WTC11 (cell line): Measurements from ENCODE around the gene TRNAU1AP. TPM values are rescaled to one million over a fixed set of nuclear protein-coding genes. Genes with fewer than 3 reads are reported as not detected.

Experiments
- CREB1 ChIP-seq: sonication (generic); formaldehyde crosslinking; IDR thresholded peaks from 2 replicates; pipeline ENCODE4 v1.8.0; 2023; ENCODE audit warnings: mild to moderate bottlenecking, missing genetic modification reagents
- CREM ChIP-seq: sonication (generic); formaldehyde crosslinking; IDR thresholded peaks from 2 replicates; pipeline ENCODE4 v1.8.1; 2022; ENCODE audit warnings: mild to moderate bottlenecking, missing genetic modification reagents, moderate library complexity
- ETV6 ChIP-seq: sonication (generic); formaldehyde crosslinking; IDR thresholded peaks from 2 replicates; pipeline ENCODE4 v1.8.1; 2022; ENCODE audit warnings: mild to moderate bottlenecking, missing genetic modification reagents
- FOXP1 ChIP-seq: sonication (generic); formaldehyde crosslinking; IDR thresholded peaks from 2 replicates; pipeline ENCODE4 v1.8.0; 2022; ENCODE audit warnings: missing genetic modification reagents, mild to moderate bottlenecking, moderate library complexity, borderline replicate concordance
- MYBL2 ChIP-seq: sonication (generic); formaldehyde crosslinking; IDR thresholded peaks from 2 replicates; pipeline ENCODE4 v1.8.1; 2023; ENCODE audit warnings: mild to moderate bottlenecking, moderate library complexity, missing genetic modification reagents
- NR2C2 ChIP-seq: sonication (generic); formaldehyde crosslinking; IDR thresholded peaks from 2 replicates; pipeline ENCODE4 v1.8.0; 2022; ENCODE audit warnings: mild to moderate bottlenecking, missing genetic modification reagents
- NR3C1 ChIP-seq: sonication (generic); formaldehyde crosslinking; conservative IDR thresholded peaks from 2 replicates; pipeline ENCODE4 v1.8.1; 2023; ENCODE audit warnings: low read depth, mild to moderate bottlenecking, missing genetic modification reagents
- SMAD3 ChIP-seq: sonication (generic); formaldehyde crosslinking; IDR thresholded peaks from 2 replicates; pipeline ENCODE4 v1.8.0; 2022; ENCODE audit warnings: missing genetic modification reagents, mild to moderate bottlenecking, borderline replicate concordance
- SMAD4 ChIP-seq: sonication (generic); formaldehyde crosslinking; IDR thresholded peaks from 2 replicates; pipeline ENCODE4 v1.8.0; 2022; ENCODE audit warnings: mild to moderate bottlenecking, missing genetic modification reagents
- TP53 ChIP-seq: sonication (generic); formaldehyde crosslinking; IDR thresholded peaks from 2 replicates; pipeline ENCODE4 v1.8.1; 2023; ENCODE audit warnings: mild to moderate bottlenecking, missing genetic modification reagents
- ZNF263 ChIP-seq: sonication (generic); formaldehyde crosslinking; IDR thresholded peaks from 2 replicates; pipeline ENCODE4 v1.8.1; 2022; ENCODE audit warnings: low read depth, mild to moderate bottlenecking, moderate library complexity, missing genetic modification reagents
- ZNF396 ChIP-seq: fragments of 250-450 bp; sonication (Bioruptor Pico); IDR thresholded peaks from 2 replicates; pipeline ENCODE4 v1.8.0; 2021; ENCODE audit warnings: mild to moderate bottlenecking, moderate library complexity, borderline replicate concordance
- ZNF423 ChIP-seq: fragments of 250-450 bp; sonication (Bioruptor Pico); IDR thresholded peaks from 2 replicates; pipeline ENCODE4 v2.1.2; 2022; ENCODE audit warnings: mild to moderate bottlenecking, moderate library complexity
- ZNF671 ChIP-seq: fragments of 250-450 bp; sonication (Bioruptor Pico); IDR thresholded peaks from 2 replicates; pipeline ENCODE4 v1.8.0; 2021; ENCODE audit warnings: mild to moderate bottlenecking
- total RNA-seq: library from RNA; stranded (reverse); gene quantifications from 3 replicates; pipeline ENCODE4 v1.2.3, GENCODE V29; 2021
- TF ChIP-seq, protein P1 (sequence below): sonication (generic); formaldehyde crosslinking; IDR thresholded peaks from 2 replicates; pipeline ENCODE4 v1.8.1; 2023; ENCODE audit warnings: mild to moderate bottlenecking, missing genetic modification reagents, moderate library complexity
- TF ChIP-seq, protein P2 (sequence below): fragments of 250-450 bp; sonication (Bioruptor Pico); IDR thresholded peaks from 2 replicates; pipeline ENCODE4 v2.1.2; 2022; ENCODE audit warnings: mild to moderate bottlenecking, moderate library complexity
- TF ChIP-seq, protein P3 (sequence below): sonication (generic); formaldehyde crosslinking; IDR thresholded peaks from 2 replicates; pipeline ENCODE4 v1.8.1; 2022; ENCODE audit warnings: low read depth, missing genetic modification reagents, borderline replicate concordance
- TF ChIP-seq, protein P4 (sequence below): sonication (generic); formaldehyde crosslinking; IDR thresholded peaks from 2 replicates; pipeline ENCODE4 v1.8.1; 2023; ENCODE audit warnings: mild to moderate bottlenecking, missing genetic modification reagents
- TF ChIP-seq, protein P5 (sequence below): fragments of 250-450 bp; sonication (Bioruptor Pico); IDR thresholded peaks from 2 replicates; pipeline ENCODE4 v1.9.0; 2021; ENCODE audit warnings: moderate library complexity, mild to moderate bottlenecking, inconsistent platforms, borderline replicate concordance
- TF ChIP-seq, protein P6 (sequence below): sonication (generic); formaldehyde crosslinking; IDR thresholded peaks from 2 replicates; pipeline ENCODE4 v1.8.0; 2022; ENCODE audit warnings: mild to moderate bottlenecking, missing genetic modification reagents
- TF ChIP-seq, protein P7 (sequence below): sonication (generic); formaldehyde crosslinking; IDR thresholded peaks from 2 replicates; pipeline ENCODE4 v1.8.1; 2023; ENCODE audit warnings: mild to moderate bottlenecking, moderate library complexity, missing genetic modification reagents
- TF ChIP-seq, protein P8 (sequence below): sonication (generic); formaldehyde crosslinking; conservative IDR thresholded peaks from 2 replicates; pipeline ENCODE4 v1.8.1; 2023; ENCODE audit warnings: mild to moderate bottlenecking, low read depth, missing genetic modification reagents, moderate library complexity
- TF ChIP-seq, protein P9 (sequence below): sonication (generic); formaldehyde crosslinking; IDR thresholded peaks from 2 replicates; pipeline ENCODE4 v1.8.1; 2022; ENCODE audit warnings: low read depth, mild to moderate bottlenecking, moderate library complexity, missing genetic modification reagents, borderline replicate concordance

TRNAU1AP gene
- total RNA-seq, 1 experiment from 2014 or later: 30.4 TPM

DNA sequence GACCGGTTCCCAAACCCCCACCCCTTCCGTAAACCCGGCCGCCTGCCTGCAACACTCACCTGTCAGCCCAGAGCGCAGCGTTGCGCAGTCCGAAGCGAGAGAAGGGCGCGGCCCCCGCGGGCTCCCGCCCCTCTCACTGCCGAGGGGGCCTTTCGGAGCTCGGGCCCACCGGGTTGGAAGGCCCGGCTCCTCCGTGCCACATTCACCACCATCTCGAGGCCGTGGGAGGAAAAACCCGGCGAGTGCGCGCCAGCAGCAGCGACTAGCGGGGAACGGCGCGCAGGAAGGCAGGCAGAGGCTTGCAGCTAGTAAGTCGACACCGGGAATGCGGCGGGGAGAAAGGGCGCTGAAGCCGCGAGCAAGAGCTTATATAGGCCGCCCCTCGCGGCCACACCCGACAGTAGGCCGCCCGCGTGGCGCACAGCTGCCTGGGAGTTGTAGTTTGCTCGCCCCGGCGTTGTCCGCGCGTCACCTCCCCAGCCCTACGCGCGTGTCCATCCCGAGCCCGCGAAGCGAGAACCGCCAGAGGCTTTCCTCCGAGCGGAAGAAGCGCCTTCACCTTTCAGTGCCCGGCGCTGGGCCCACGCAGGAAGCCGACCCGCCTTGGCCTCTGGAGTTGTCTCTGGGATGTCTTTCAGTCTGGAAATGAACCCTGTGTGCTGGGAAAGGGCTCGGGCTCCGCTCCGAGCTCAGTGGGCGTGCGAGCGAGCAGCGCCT is 28.8 kb downstream of the TRNAU1AP start (continued):
- 0 out of 2 replicates have a peak, but pooled peaks have one; percentile 49 for TF ChIP-seq SMAD4 (CRISPR knock-in tag)
- TF ChIP-seq, protein P1, sequence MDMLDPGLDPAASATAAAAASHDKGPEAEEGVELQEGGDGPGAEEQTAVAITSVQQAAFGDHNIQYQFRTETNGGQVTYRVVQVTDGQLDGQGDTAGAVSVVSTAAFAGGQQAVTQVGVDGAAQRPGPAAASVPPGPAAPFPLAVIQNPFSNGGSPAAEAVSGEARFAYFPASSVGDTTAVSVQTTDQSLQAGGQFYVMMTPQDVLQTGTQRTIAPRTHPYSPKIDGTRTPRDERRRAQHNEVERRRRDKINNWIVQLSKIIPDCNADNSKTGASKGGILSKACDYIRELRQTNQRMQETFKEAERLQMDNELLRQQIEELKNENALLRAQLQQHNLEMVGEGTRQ (CRISPR knock-in tag): peak; percentile 71
- TF ChIP-seq ZNF423: no peak
- TF ChIP-seq, protein P2, sequence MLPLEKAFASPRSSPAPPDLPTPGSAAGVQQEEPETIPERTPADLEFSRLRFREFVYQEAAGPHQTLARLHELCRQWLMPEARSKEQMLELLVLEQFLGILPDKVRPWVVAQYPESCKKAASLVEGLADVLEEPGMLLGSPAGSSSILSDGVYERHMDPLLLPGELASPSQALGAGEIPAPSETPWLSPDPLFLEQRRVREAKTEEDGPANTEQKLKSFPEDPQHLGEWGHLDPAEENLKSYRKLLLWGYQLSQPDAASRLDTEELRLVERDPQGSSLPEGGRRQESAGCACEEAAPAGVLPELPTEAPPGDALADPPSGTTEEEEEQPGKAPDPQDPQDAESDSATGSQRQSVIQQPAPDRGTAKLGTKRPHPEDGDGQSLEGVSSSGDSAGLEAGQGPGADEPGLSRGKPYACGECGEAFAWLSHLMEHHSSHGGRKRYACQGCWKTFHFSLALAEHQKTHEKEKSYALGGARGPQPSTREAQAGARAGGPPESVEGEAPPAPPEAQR (CRISPR knock-in tag): no peak
- TF ChIP-seq, protein P3, sequence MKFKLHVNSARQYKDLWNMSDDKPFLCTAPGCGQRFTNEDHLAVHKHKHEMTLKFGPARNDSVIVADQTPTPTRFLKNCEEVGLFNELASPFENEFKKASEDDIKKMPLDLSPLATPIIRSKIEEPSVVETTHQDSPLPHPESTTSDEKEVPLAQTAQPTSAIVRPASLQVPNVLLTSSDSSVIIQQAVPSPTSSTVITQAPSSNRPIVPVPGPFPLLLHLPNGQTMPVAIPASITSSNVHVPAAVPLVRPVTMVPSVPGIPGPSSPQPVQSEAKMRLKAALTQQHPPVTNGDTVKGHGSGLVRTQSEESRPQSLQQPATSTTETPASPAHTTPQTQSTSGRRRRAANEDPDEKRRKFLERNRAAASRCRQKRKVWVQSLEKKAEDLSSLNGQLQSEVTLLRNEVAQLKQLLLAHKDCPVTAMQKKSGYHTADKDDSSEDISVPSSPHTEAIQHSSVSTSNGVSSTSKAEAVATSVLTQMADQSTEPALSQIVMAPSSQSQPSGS (CRISPR knock-in tag): no peak
- TF ChIP-seq ZNF396 (CRISPR knock-in tag): no peak
- no peak for TF ChIP-seq ZNF263 (CRISPR knock-in tag)
- TF ChIP-seq, protein P4, sequence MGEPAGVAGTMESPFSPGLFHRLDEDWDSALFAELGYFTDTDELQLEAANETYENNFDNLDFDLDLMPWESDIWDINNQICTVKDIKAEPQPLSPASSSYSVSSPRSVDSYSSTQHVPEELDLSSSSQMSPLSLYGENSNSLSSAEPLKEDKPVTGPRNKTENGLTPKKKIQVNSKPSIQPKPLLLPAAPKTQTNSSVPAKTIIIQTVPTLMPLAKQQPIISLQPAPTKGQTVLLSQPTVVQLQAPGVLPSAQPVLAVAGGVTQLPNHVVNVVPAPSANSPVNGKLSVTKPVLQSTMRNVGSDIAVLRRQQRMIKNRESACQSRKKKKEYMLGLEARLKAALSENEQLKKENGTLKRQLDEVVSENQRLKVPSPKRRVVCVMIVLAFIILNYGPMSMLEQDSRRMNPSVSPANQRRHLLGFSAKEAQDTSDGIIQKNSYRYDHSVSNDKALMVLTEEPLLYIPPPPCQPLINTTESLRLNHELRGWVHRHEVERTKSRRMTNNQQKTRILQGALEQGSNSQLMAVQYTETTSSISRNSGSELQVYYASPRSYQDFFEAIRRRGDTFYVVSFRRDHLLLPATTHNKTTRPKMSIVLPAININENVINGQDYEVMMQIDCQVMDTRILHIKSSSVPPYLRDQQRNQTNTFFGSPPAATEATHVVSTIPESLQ (CRISPR knock-in tag): 0 out of 2 replicates have a peak, but pooled peaks have one; percentile 42
- peak; percentile 97 for TF ChIP-seq FOXP1 (CRISPR knock-in tag)
- TF ChIP-seq ETV6 (CRISPR knock-in tag): peak; percentile 90
- peak; percentile 55; the same call in 1 of the 2 replicates for TF ChIP-seq TP53 (CRISPR knock-in tag)
- TF ChIP-seq ZNF671: peak; percentile 72; the same call in 1 of the 2 replicates
- TF ChIP-seq, protein P5, sequence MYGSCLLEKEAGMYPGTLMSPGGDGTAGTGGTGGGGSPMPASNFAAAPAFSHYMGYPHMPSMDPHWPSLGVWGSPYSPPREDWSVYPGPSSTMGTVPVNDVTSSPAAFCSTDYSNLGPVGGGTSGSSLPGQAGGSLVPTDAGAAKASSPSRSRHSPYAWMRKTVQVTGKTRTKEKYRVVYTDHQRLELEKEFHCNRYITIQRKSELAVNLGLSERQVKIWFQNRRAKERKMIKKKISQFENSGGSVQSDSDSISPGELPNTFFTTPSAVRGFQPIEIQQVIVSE: no peak; the same call in 1 of the 2 replicates
- TF ChIP-seq, protein P6, sequence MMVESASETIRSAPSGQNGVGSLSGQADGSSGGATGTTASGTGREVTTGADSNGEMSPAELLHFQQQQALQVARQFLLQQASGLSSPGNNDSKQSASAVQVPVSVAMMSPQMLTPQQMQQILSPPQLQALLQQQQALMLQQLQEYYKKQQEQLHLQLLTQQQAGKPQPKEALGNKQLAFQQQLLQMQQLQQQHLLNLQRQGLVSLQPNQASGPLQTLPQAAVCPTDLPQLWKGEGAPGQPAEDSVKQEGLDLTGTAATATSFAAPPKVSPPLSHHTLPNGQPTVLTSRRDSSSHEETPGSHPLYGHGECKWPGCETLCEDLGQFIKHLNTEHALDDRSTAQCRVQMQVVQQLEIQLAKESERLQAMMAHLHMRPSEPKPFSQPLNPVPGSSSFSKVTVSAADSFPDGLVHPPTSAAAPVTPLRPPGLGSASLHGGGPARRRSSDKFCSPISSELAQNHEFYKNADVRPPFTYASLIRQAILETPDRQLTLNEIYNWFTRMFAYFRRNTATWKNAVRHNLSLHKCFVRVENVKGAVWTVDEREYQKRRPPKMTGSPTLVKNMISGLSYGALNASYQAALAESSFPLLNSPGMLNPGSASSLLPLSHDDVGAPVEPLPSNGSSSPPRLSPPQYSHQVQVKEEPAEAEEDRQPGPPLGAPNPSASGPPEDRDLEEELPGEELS (CRISPR knock-in tag): peak; percentile 74
- TF ChIP-seq, protein P7, sequence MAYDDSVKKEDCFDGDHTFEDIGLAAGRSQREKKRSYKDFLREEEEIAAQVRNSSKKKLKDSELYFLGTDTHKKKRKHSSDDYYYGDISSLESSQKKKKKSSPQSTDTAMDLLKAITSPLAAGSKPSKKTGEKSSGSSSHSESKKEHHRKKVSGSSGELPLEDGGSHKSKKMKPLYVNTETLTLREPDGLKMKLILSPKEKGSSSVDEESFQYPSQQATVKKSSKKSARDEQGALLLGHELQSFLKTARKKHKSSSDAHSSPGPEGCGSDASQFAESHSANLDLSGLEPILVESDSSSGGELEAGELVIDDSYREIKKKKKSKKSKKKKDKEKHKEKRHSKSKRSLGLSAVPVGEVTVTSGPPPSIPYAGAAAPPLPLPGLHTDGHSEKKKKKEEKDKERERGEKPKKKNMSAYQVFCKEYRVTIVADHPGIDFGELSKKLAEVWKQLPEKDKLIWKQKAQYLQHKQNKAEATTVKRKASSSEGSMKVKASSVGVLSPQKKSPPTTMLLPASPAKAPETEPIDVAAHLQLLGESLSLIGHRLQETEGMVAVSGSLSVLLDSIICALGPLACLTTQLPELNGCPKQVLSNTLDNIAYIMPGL (CRISPR knock-in tag): peak; percentile 94
- peak; percentile 70; the same call in 1 of the 2 replicates for TF ChIP-seq SMAD3 (CRISPR knock-in tag)
- TF ChIP-seq, protein P8, sequence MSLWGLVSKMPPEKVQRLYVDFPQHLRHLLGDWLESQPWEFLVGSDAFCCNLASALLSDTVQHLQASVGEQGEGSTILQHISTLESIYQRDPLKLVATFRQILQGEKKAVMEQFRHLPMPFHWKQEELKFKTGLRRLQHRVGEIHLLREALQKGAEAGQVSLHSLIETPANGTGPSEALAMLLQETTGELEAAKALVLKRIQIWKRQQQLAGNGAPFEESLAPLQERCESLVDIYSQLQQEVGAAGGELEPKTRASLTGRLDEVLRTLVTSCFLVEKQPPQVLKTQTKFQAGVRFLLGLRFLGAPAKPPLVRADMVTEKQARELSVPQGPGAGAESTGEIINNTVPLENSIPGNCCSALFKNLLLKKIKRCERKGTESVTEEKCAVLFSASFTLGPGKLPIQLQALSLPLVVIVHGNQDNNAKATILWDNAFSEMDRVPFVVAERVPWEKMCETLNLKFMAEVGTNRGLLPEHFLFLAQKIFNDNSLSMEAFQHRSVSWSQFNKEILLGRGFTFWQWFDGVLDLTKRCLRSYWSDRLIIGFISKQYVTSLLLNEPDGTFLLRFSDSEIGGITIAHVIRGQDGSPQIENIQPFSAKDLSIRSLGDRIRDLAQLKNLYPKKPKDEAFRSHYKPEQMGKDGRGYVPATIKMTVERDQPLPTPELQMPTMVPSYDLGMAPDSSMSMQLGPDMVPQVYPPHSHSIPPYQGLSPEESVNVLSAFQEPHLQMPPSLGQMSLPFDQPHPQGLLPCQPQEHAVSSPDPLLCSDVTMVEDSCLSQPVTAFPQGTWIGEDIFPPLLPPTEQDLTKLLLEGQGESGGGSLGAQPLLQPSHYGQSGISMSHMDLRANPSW (CRISPR knock-in tag): no peak
- TF ChIP-seq MYBL2 (CRISPR knock-in tag): peak; percentile 73; the same call in 1 of the 2 replicates
- no peak for TF ChIP-seq NR2C2
- TF ChIP-seq, protein P9, sequence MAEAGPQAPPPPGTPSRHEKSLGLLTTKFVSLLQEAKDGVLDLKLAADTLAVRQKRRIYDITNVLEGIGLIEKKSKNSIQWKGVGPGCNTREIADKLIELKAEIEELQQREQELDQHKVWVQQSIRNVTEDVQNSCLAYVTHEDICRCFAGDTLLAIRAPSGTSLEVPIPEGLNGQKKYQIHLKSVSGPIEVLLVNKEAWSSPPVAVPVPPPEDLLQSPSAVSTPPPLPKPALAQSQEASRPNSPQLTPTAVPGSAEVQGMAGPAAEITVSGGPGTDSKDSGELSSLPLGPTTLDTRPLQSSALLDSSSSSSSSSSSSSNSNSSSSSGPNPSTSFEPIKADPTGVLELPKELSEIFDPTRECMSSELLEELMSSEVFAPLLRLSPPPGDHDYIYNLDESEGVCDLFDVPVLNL (CRISPR knock-in tag): 0 out of 2 replicates have a peak, but pooled peaks have one; percentile 20
- TF ChIP-seq CREB1: peak; percentile 51; the same call in 1 of the 2 replicates
- peak; percentile 69; the same call in 1 of the 2 replicates for TF ChIP-seq CREM (CRISPR knock-in tag)
- TF ChIP-seq NR3C1: no peak; the same call in 1 of the 2 replicates
